ENCODE measurements around the gene LAGE3.

LAGE3 gene

GRCh38 chrX:154478728-154479622, at the start of gene LAGE3:
LAGE3 (minus strand) TSS chrX:154479281; CDS start chrX:154478915, 366 bp downstream.
- in situ Hi-C loops (cut with HindIII; ENCODE audit: low sequenced_read_pairs): no loop called here

GRCh38 chrX:154526901-154527675, 48.0 kb upstream of the LAGE3 start:
- in situ Hi-C loops (cut with HindIII; ENCODE audit: low sequenced_read_pairs): no loop called here

GRCh38 chrX:154525606-154526490, 46.8 kb upstream of the LAGE3 start:
- in situ Hi-C loops (cut with HindIII; ENCODE audit: low sequenced_read_pairs): no loop called here

- in situ Hi-C loops (cut with HindIII; ENCODE audit: low sequenced_read_pairs): no loop called here
Observed at GRCh38 chrX:154519389-154519788, 40.3 kb upstream of the LAGE3 start.

GRCh38 chrX:154517101-154517781, 38.2 kb upstream of the LAGE3 start:
- in situ Hi-C loops (cut with HindIII; ENCODE audit: low sequenced_read_pairs): no loop called here

GRCh38 chrX:154516656-154517100, 37.6 kb upstream of the LAGE3 start:
- in situ Hi-C loops (cut with HindIII; ENCODE audit: low sequenced_read_pairs): no loop called here

- in situ Hi-C loops (cut with HindIII; ENCODE audit: low sequenced_read_pairs): no loop called here
Observed at GRCh38 chrX:154515966-154516655, 37.0 kb upstream of the LAGE3 start, which contains the start of gene FAM3A. FAM3A (minus strand) TSS chrX:154516232; CDS start chrX:154515772, 460 bp downstream.

GRCh38 chrX:154515090-154515965, 36.2 kb upstream of the LAGE3 start:
- in situ Hi-C loops (cut with HindIII; ENCODE audit: low sequenced_read_pairs): no loop called here

GRCh38 chrX:154513716-154514115, 34.6 kb upstream of the LAGE3 start:
- in situ Hi-C loops (cut with HindIII; ENCODE audit: low sequenced_read_pairs): no loop called here

- in situ Hi-C loops (cut with HindIII; ENCODE audit: low sequenced_read_pairs): no loop called here
Observed at GRCh38 chrX:154512879-154513553, 33.9 kb upstream of the LAGE3 start.

- in situ Hi-C loops (cut with HindIII; ENCODE audit: low sequenced_read_pairs): no loop called here
Observed at GRCh38 chrX:154511761-154512160, 32.7 kb upstream of the LAGE3 start.

GRCh38 chrX:154509455-154509854, 30.4 kb upstream of the LAGE3 start:
- in situ Hi-C loops (cut with HindIII; ENCODE audit: low sequenced_read_pairs): no loop called here

- in situ Hi-C loops (cut with HindIII; ENCODE audit: low sequenced_read_pairs): no loop called here
Observed at GRCh38 chrX:154508384-154508745, 29.3 kb upstream of the LAGE3 start.

- in situ Hi-C loops (cut with HindIII; ENCODE audit: low sequenced_read_pairs): no loop called here
Observed at GRCh38 chrX:154507673-154508383, 28.7 kb upstream of the LAGE3 start.

- in situ Hi-C loops (cut with HindIII; ENCODE audit: low sequenced_read_pairs): no loop called here
Observed at GRCh38 chrX:154506483-154507332, 27.6 kb upstream of the LAGE3 start.

- in situ Hi-C loops (cut with HindIII; ENCODE audit: low sequenced_read_pairs): no loop called here
Observed at GRCh38 chrX:154505734-154506133, 26.7 kb upstream of the LAGE3 start.

GRCh38 chrX:154502989-154503388, 23.9 kb upstream of the LAGE3 start:
- in situ Hi-C loops (cut with HindIII; ENCODE audit: low sequenced_read_pairs): no loop called here
